Upper lobe of right lung (tissue), 1 donor: ENCODE results near the gene FCGR1A. TPM values are rescaled to one million over a fixed set of nuclear protein-coding genes. Genes with fewer than 3 reads are reported as not detected.
"Not testable (repeated sequence)": the region's sequence is repeated elsewhere in the genome, so short reads cannot be mapped to it uniquely, and the experiment has no call there.

Experiments
- ATAC-seq: fragments of 200-7000 bp; cut with Tn5 transposase; one replicate; pipeline ENCODE4 v1.9.1; 2020; ENCODE audit warnings: mild to moderate bottlenecking, moderate library complexity
- DNase-seq: peaks from one replicate; pipeline ENCODE4 v3.0.0-alpha.2; 2020
- H3K27ac ChIP-seq: fragments of 200-600 bp; one replicate; pipeline ENCODE4 v1.8.0; 2022
- H3K27me3 ChIP-seq: fragments of 200-600 bp; one replicate; pipeline ENCODE4 v1.8.0; 2022; ENCODE audit warnings: mild to moderate bottlenecking
- H3K36me3 ChIP-seq: fragments of 200-600 bp; one replicate; pipeline ENCODE4 v1.8.0; 2022
- H3K4me1 ChIP-seq: fragments of 200-600 bp; one replicate; pipeline ENCODE4 v1.8.0; 2022
- H3K4me3 ChIP-seq: fragments of 200-600 bp; one replicate; pipeline ENCODE4 v1.8.0; 2022; ENCODE audit warnings: mild to moderate bottlenecking
- H3K9me3 ChIP-seq: fragments of 200-600 bp; one replicate; pipeline ENCODE4 v1.8.0; 2022
- intact Hi-C: fragments of 100-400 bp; cut with DNase I; formaldehyde crosslinking; loops from one replicate; pipeline ENCODE4 v1.11.0; 2022
- long read RNA-seq: library from polyadenylated mRNA; unstranded; transcript quantifications from one replicate; pipeline ENCODE4 v2.0.0, GENCODE V29; 2021
- total RNA-seq: library from RNA; stranded (reverse); fragmentation: NEBNext Ultra II Directional; extraction: Animal tissue kit (Norgen Biotek cat#: 25700); gene quantifications from one replicate; pipeline ENCODE4 v1.2.1, GENCODE V29; 2021
- donor health status: DM: no; HTN: yes; CAD: no; lungs with severe emphysema.

FCGR1A gene
- total RNA-seq: 40.9 TPM
- long read RNA-seq, partial matches to known transcripts: 1 of 3 reads
- long read RNA-seq, other reads (novel, unspliced or antisense): 0 of 3 reads

GRCh38 chr1:149782600-149782999, at the start of gene FCGR1A:
FCGR1A (plus strand) TSS chr1:149782694; CDS start chr1:149782744, 50 bp downstream.
- H3K4me3 ChIP-seq, DNase-seq, H3K27me3 ChIP-seq, H3K27ac ChIP-seq, H3K36me3 ChIP-seq, intact Hi-C loops, H3K9me3 ChIP-seq, H3K4me1 ChIP-seq: not testable (repeated sequence)
- peak; percentile 77 for ATAC-seq

DNA sequence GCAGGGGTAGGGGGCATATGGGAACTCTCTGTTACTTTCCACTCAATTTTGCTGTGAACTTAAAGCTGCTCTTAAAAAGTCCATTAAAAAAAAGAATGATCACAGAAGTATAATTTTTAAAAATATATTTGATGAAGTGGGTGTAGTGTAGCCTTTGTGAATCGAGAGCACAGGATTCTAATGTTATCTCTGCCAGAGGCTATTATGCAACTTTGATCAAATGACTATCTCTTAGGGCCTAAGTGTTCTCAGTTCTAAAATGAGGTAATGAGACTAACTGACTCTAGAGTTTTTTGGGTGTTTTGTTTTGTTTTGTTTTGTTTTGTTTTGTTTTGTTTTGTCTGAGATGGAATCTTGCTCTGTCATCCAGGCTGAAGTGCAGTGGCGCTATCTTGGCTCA, 49.7 kb upstream of the FCGR1A start:
- H3K9me3 ChIP-seq, H3K4me1 ChIP-seq, intact Hi-C loops, H3K4me3 ChIP-seq, DNase-seq, H3K27ac ChIP-seq, H3K36me3 ChIP-seq, H3K27me3 ChIP-seq: not testable (repeated sequence)
- ATAC-seq: peak; percentile 38

- ATAC-seq: peak; percentile 81
- intact Hi-C loops, H3K27ac ChIP-seq, H3K36me3 ChIP-seq, H3K9me3 ChIP-seq, H3K27me3 ChIP-seq, H3K4me3 ChIP-seq, H3K4me1 ChIP-seq, DNase-seq: not testable (repeated sequence)
Observed at GRCh38 chr1:149734692-149735091, 47.8 kb upstream of the FCGR1A start.

DNA sequence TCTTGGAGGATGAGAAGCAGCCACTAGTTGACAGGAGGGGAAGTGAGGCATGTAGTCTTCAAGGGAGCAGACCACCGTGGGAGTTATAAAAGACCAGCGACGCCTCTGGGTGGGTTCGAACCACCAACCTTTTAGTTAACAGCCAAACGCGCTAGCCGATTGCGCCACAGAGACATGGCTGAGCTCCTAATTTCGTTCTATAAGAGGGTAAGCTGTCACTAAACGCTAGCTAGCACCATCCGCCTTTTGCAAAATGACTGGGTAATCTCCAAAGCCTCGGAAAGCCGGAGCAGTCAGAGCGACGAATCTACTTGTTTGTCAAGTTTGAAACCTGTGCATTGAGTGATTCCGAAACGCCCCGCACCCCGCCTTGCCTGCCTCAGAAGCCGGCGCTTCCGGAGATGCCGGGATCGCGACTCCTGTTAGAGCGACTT, 42.3 kb upstream of the FCGR1A start:
- DNase-seq: peak; percentile 73
- H3K27me3 ChIP-seq, H3K27ac ChIP-seq, H3K9me3 ChIP-seq, H3K36me3 ChIP-seq, intact Hi-C loops, H3K4me1 ChIP-seq: not testable (repeated sequence)
- ATAC-seq: peak; percentile 62
- H3K4me3 ChIP-seq: peak overlapping the region; percentile 26

- H3K9me3 ChIP-seq, H3K4me1 ChIP-seq, H3K27ac ChIP-seq, H3K27me3 ChIP-seq, ATAC-seq, DNase-seq, H3K36me3 ChIP-seq, intact Hi-C loops: not testable (repeated sequence)
- H3K4me3 ChIP-seq: peak overlapping the region; percentile 26
Observed at GRCh38 chr1:149740590-149741230, 41.8 kb upstream of the FCGR1A start.

DNA sequence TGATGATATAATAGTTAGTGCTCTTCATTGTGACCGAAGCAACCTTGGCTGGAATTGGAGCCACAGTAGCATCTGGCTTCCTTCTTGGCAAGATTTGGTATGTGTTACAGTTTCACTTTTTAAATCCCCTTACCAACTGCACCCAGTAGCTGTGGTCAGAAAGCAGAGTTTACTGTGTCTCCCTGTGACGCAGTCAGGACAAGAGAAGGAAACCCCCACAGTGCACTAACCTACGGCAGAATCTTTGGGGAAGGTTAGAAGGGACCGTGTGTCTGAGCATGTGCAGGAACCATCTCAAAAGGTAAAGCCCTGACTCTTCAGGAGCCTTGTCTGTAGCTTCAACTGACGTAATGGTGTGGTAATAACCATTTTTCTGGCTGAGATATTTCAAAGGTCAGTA, 40.6 kb upstream of the FCGR1A start:
- H3K9me3 ChIP-seq, H3K4me3 ChIP-seq, intact Hi-C loops, H3K27me3 ChIP-seq, H3K36me3 ChIP-seq, ATAC-seq, DNase-seq, H3K4me1 ChIP-seq, H3K27ac ChIP-seq: not testable (repeated sequence)

- ATAC-seq (peak; percentile 96), DNase-seq (peak; percentile 82)
- intact Hi-C loops, H3K4me1 ChIP-seq, H3K27me3 ChIP-seq, H3K36me3 ChIP-seq, H3K9me3 ChIP-seq: not testable (repeated sequence)
- Histone ChIP-seq H3K27ac (peak overlapping the region; percentile 36), H3K4me3 (peak overlapping the region; percentile 29)
Observed at GRCh38 chr1:149746463-149747356, 35.8 kb upstream of the FCGR1A start.

DNA sequence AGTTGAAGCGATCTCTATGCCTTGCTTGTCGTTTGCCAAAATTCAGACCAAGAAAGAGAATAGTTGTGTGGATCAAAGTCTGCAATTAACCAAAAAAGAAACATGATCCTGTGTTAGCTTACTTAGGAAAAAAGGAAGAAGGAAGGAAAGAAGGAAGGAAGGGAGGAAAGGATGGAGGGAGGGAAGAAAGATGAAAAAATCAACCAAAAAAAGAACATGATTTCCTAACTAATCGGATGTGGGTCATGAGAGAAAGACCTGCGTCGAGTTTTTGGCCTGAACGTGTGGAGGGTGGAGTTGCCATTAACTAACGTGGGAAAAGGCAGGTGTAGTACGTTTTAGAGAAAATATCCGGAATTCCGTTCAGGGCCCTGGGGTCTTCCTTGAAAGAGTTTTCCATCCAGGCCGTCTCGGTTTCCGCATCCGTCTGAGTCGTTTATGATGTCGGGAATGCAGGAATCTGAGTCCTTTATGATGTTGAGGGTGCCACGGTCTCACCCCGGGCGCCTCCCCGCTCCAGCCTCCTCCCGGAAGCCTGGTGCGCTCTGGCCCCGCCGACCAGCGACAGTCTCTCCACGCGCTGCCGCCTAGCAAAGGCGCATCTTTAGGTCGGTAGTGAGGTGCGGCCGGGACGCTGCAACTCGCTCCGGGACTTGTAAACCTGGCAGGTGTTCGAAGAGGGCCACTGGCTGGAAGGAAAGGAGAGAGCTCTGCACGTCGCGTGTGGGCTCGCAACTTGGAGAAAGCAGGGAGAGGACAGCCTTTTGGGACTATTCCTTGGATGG, 34.9 kb upstream of the FCGR1A start:
- H3K36me3 ChIP-seq, H3K9me3 ChIP-seq, intact Hi-C loops, H3K4me1 ChIP-seq, H3K27me3 ChIP-seq, DNase-seq: not testable (repeated sequence)
- Histone ChIP-seq H3K27ac (peak overlapping the region; percentile 36), H3K4me3 (peak overlapping the region; percentile 10)
- ATAC-seq: peak; percentile 70

DNA sequence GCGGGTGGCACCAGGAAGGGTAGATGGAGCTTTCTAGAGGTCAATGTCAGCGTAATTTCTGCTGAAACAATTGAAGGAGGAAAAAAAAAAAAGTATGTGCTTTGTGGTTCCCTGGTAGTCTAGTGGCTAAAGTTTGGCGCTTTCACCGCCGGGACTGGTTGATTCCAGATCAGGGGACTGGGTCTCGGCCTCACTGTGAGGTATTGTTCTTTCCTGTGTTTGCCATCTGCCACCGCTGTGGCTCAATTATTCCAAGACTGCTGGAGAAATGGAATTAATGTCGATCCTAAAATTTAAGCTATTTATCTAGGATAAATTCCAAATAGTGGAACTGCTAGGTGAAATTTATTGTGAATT, 34.4 kb upstream of the FCGR1A start:
- ATAC-seq, intact Hi-C loops, DNase-seq, H3K4me1 ChIP-seq, H3K27me3 ChIP-seq, H3K27ac ChIP-seq, H3K36me3 ChIP-seq, H3K9me3 ChIP-seq: not testable (repeated sequence)
- H3K4me3 ChIP-seq: peak overlapping the region; percentile 10

GRCh38 chr1:149750562-149750961, 31.9 kb upstream of the FCGR1A start:
- H3K4me1 ChIP-seq, ATAC-seq, H3K27ac ChIP-seq, intact Hi-C loops, H3K36me3 ChIP-seq, H3K9me3 ChIP-seq, H3K27me3 ChIP-seq, H3K4me3 ChIP-seq, DNase-seq: not testable (repeated sequence)

- H3K9me3 ChIP-seq, H3K4me3 ChIP-seq, H3K4me1 ChIP-seq, intact Hi-C loops, DNase-seq, H3K27me3 ChIP-seq, H3K36me3 ChIP-seq, H3K27ac ChIP-seq: not testable (repeated sequence)
- peak; percentile 26 for ATAC-seq
Observed at GRCh38 chr1:149752186-149752585, 30.3 kb upstream of the FCGR1A start.

DNA sequence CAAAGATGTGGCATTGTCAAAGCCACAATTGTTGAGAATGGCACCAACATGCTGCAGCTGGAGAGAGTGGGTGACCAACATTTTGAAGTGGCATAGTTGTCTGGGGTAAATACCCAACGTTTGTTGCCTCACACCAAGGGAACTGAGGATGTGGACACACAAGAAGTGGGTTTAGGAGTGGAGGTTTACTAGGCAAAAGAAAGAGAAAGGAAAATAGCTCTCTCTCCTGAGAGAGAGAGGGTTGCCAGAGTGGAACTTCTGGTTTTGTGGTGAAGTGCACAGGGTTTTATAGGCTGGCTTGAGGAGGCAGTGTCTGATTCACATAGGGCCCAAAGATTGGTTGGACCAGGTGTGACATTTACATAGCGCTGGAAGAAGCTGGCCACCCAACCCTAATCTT, 29.0 kb upstream of the FCGR1A start:
- H3K27me3 ChIP-seq, DNase-seq, H3K4me3 ChIP-seq, intact Hi-C loops, H3K4me1 ChIP-seq, H3K36me3 ChIP-seq, H3K9me3 ChIP-seq, H3K27ac ChIP-seq: not testable (repeated sequence)
- peak; percentile 62 for ATAC-seq

- H3K4me3 ChIP-seq, H3K4me1 ChIP-seq, H3K9me3 ChIP-seq, H3K27me3 ChIP-seq, intact Hi-C loops, DNase-seq, H3K36me3 ChIP-seq, ATAC-seq, H3K27ac ChIP-seq: not testable (repeated sequence)
Observed at GRCh38 chr1:149755294-149755693, 27.2 kb upstream of the FCGR1A start.

GRCh38 chr1:149762294-149762693, 20.2 kb upstream of the FCGR1A start:
- H3K4me3 ChIP-seq, H3K9me3 ChIP-seq, H3K27ac ChIP-seq, H3K36me3 ChIP-seq, H3K27me3 ChIP-seq, intact Hi-C loops, H3K4me1 ChIP-seq, DNase-seq: not testable (repeated sequence)
- peak; percentile 65 for ATAC-seq
